HG02973 (cell line): ENCODE data around the gene CNN2.

Experiments used
- ATAC-seq: cut with Tn5 transposase; IDR thresholded peaks from one replicate; pipeline ENCODE4 v1.9.1; 2021; ENCODE audit warnings: moderate library complexity; ENCODE audit not compliant: unreplicated experiment

CNN2 gene

DNA sequence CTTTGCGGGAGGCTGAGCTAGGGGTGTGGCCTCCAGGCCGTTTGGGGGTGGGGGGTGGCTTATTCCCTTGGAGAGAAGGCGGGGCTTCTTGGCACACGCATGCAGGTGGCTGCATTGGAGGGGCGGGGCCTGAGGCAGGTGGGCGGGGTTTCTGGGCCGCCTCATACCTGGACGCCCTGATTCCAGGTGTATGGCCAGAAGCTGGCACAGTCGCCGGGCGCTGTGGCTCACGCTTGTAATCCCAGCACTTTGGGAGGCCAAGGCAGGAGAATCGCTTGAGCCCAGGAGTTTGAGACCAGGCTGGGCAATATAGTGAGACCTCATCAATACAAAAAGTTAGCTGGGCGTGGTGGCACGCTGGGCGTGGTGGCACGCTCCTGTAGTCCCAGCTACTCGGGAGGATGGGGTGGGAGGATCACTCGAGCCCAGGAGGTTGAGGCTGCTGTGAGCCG, 21.3 kb downstream of the CNN2 start:
- ATAC-seq: no peak

DNA sequence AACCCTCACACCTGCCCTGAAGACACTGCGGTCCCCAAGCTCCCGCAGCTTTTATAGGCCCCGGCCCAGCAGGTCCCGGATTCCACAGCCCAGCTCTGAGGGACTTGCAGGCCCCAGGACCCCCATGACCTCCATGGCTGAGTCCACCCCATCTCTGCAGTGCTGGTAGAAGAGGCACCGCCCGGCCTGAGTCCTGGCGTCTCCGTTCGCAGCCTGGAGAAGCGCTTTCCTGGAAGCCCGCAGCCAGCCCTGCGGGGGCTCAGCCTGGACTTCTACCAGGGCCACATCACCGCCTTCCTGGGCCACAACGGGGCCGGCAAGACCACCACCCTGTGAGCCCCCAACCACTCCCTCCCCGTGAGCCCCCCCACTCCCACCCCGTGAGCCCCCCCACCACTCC, 22.7 kb downstream of the CNN2 start:
- no peak for ATAC-seq

DNA sequence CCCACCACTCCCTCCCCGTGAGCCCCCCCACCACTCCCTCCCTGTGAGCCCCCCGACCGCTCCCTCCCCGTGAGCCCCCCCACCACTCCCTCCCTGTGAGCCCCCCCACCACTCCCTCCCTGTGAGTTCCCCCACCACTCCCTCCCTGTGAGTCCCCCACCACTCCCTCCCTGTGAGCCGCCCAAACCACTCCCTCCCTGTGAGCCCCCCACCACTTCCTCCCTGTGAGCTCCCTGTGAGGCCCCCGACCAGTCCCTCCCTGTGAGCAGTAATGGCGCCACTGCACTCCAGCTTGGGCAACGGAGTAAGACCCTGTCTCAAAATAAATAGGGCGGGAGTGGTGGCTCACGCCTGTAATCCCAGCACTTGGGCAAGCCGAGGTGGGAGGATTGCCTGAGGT, 23.4 kb downstream of the CNN2 start:
- no peak for ATAC-seq

DNA sequence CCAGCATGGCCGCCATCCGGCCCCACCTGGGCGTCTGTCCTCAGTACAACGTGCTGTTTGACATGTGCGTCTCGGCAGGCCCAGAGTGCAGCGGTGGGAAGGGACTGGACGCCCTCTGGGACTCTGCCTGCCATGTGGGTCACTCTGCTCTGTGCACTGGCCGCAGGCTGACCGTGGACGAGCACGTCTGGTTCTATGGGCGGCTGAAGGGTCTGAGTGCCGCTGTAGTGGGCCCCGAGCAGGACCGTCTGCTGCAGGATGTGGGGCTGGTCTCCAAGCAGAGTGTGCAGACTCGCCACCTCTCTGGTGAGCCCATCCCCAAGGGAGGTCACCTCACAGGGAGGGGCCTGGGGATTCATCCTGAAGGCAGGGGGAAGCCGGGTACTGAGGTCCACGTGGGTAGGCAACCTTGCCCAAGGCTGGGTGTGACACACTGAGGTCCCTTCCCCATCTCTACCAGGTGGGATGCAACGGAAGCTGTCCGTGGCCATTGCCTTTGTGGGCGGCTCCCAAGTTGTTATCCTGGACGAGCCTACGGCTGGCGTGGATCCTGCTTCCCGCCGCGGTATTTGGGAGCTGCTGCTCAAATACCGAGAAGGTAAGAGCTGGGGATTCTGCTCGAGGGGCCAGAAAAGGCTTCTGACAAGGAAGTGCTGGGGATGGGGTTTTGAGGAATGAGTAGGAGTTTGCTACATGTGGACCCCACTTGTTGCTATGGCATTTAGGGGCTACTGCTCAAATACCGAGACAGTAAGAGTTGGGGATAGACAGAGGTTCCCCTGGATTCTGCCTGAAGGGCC, 24.8 kb downstream of the CNN2 start:
- no peak for ATAC-seq

DNA sequence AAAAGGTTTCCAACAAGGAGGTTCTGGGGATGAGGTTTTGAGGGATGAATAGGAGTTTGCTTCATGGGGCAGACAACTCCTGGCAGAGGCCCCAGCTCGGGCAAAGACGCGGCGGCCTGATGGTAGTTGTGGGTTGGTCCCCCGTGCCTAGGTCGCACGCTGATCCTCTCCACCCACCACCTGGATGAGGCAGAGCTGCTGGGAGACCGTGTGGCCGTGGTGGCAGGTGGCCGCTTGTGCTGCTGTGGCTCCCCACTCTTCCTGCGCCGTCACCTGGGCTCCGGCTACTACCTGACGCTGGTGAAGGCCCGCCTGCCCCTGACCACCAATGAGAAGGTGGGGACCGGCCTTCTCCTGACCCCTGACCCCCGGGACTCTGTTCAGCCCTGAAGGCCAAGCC, 25.4 kb downstream of the CNN2 start:
- no peak for ATAC-seq

DNA sequence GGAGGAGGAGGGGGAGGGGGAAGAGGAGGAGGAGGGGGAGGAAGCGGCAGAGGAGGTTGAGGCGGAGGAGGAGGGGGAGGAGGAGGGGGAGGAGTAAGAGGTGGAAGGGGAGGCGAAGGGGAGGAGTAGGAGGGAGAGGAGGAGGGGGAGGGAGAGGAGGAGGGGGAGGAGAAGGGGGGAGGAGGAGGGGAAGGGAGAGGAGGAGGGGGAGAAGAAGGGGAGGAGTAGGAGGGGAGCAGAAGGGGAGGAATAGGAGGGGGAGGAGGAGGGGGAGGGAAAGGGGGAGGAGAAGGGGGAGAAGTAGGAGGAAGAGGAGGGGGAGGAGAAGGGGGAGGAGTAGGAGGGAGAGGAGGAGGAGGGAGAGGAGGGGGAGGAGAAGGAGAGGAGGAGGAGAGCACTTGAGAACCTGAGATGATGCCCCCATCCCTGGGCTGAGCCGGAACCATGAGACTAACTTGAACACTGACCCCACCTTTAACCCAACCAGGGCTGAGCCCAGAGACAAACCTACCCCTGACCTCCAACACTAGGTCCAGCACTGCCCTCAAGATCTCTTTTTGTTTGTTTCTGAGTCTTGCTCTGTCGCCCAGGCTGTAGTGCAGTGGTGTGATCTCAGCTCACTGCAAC, 26.1 kb downstream of the CNN2 start:
- no peak for ATAC-seq

DNA sequence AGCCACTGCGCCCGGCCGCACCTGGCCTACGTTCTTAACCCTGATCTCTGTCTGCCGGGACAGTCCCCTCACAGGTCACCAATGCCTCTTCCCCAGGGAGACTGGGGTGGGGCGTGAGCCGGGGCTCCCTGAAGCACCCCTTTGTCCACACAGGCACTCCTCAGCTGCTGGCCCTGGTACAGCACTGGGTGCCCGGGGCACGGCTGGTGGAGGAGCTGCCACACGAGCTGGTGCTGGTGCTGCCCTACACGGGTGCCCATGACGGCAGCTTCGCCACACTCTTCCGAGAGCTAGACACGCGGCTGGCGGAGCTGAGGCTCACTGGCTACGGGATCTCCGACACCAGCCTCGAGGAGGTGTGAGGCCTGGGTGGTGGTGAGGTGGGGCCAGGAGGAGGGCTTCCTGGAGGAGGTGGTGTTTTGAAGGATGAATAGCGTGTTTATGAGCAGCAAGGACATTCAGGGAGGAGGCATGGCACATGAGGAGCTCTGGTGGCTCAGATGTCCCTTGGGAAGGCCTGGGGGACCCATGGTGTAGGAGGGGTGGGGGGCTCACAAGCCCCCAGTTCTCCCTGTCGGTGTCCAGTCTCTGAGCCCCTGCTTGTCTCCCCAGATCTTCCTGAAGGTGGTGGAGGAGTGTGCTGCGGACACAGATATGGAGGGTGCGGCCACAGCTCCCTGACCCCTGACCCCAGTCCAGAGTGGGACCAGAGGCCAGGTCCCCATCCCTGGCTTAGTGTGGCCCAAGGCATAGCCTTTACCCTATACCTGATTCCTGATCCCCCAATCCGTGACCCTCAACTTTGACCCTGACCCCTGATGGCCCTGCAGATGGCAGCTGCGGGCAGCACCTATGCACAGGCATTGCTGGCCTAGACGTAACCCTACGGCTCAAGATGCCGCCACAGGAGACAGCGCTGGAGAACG, 27.0 kb downstream of the CNN2 start:
- ATAC-seq: no peak

DNA sequence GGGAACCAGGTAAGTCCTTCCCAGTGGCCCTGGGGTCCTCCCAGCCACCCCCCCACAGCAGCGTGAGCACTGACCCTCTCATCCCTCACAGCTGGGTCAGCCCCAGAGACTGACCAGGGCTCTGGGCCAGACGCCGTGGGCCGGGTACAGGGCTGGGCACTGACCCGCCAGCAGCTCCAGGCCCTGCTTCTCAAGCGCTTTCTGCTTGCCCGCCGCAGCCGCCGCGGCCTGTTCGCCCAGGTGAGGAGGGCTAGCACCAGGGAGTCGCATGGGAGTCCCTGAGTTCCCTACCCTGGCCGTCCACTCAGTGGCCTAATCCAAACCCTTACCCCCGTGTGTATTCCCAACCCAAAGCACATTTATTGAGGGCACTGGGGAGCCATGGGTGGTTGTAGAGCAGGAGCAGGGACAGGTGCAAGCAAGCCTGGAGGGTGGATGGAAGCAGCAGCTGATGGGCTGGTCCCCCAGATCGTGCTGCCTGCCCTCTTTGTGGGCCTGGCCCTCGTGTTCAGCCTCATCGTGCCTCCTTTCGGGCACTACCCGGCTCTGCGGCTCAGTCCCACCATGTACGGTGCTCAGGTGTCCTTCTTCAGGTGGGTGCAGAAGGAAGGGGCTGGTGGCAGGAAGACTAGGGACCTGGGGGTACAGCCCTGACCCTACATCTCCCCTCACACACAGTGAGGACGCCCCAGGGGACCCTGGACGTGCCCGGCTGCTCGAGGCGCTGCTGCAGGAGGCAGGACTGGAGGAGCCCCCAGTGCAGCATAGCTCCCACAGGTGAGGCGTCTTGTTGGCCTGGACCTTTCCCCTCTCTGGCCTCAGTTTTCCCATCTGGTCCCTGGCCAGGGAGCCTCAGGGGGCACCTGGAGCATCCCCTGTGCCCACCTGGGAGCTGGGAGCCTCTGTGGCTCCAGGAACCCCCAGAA, 28.0 kb downstream of the CNN2 start:
- no peak for ATAC-seq

DNA sequence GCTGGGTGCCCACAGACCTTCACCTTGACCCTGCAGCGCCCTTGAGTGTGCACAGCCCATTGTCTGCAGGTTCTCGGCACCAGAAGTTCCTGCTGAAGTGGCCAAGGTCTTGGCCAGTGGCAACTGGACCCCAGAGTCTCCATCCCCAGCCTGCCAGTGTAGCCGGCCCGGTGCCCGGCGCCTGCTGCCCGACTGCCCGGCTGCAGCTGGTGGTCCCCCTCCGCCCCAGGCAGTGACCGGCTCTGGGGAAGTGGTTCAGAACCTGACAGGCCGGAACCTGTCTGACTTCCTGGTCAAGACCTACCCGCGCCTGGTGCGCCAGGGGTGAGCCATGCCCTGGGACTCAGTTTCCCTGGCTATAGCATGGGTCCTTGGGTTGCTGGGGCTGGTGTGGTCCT, 28.6 kb downstream of the CNN2 start:
- ATAC-seq: no peak

DNA sequence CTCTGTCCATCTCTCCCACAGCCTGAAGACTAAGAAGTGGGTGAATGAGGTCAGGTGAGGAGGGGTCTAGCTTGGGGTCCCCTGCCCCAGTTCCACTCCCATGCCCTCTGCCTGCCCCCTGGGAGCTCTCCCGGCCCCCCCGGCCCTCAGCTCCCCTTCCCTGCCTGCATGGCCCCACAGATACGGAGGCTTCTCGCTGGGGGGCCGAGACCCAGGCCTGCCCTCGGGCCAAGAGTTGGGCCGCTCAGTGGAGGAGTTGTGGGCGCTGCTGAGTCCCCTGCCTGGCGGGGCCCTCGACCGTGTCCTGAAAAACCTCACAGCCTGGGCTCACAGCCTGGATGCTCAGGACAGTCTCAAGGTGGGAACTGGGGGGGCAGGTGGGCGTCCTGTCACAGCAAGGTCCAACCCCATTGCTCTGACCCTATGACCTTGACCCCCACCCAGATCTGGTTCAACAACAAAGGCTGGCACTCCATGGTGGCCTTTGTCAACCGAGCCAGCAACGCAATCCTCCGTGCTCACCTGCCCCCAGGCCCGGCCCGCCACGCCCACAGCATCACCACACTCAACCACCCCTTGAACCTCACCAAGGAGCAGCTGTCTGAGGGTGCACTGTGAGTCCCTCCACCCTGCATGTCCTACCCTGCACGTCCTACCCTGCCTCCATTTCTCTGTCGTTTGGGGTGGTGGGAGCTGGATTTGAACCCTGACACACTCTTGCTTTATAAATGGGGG, 29.6 kb downstream of the CNN2 start:
- no peak for ATAC-seq

DNA sequence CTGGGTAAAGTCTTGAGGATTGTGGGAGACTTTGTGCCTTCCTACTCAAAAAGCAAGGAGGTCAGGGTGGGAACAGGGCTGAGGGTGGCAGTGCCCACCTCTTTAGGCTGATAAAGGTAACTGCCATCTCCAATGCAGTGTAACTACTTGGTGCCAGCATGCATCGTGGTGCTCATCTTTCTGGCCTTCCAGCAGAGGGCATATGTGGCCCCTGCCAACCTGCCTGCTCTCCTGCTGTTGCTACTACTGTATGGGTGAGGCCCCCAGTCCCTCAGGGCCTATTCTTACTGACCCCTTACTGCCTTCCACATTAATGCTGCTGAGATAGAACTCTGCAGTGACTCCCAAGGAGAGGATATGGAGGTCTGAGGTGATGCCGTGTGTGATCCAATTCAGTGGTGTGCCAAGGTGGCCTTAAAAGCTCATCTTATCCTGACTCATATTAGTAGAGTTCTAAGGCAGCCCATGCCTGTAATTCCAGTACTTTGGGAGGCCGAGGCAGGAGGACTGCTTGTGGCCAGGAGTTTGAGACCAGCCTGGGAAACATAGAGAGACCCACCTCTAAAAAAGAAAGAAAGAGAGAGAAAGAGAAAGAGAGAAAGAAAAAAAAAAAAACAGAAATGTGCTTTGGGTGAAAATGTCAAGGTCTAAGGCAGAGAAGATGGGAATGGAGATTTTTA, 30.9 kb downstream of the CNN2 start:
- ATAC-seq: no peak

DNA sequence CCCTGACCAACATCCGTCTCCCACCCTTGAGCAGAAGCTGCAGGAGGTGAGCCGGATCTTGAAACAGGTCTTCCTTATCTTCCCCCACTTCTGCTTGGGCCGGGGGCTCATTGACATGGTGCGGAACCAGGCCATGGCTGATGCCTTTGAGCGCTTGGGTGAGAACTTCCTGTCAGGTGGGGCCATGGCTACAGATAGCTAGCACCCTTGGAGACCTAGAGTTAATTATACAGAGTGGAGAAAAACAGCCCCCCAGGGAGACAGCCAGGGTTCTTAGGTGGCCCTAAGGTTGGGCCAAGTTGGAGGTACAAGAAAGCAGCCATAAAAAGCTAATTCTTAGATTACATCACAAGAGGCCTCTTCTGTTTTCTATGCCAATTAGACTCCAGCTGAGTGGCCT, 31.7 kb downstream of the CNN2 start:
- ATAC-seq: no peak

DNA sequence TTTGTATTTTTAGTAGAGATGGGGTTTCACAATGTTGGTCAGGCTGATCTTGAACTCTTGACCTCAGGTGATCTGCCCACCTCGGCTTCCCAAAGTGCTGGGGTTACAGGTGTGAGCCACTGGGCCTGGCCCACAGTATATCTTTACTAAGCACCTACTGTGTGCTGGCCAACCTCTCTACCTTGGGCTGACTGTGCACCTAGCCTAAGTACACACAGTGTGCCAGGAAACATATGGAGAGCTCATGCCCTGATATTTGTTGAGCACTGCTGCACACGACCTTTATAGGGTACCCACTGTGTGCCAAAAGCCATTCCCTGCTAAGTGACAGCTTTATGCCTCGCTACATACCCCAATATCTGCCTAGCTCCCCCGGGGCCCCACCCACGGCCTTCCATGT, 34.3 kb downstream of the CNN2 start:
- ATAC-seq: no peak

DNA sequence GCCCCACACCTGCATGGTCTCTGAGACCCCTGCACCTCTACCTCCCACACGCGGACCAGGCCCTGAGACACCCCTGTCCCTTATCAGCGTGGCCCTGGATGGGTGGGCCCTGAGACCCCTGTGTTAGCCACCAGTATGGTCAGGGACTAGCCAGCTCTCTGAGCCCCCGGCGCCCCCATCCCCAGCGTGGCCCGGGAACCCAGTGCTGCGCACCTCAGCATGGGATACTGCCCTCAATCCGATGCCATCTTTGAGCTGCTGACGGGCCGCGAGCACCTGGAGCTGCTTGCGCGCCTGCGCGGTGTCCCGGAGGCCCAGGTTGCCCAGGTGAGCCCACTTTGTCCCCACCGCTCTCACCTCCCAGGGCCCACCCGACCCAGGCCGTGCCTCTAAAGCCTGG, 35.6 kb downstream of the CNN2 start:
- ATAC-seq: no peak

DNA sequence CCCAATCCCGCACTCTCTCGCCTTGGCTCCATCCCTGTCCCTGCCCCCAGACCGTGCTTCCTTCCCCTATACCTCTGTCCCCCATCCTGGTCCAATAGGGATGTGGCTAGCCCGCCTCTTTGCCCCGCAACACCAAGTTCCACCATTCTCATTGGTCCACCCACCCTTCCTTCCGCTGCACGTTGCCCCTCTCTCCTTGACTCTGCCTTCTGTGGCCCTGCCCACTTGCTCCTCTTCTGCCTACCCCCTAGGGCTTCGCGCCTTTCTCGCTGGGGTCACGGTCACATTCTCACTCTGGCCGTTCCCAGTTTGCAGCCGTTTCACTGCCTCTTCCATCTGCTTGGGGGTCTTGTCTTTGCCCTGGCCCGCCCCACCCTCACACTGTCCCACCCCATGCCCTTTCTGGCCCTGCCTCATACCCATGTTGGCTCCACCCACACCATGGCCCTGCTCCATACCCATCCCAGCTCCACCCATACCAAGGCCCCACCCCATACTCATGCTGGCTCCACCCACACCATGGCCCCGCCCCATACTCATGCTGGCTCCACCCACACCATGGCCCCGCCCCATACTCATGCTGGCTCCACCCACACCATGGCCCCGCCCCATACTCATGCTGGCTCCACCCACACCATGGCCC, 36.1 kb downstream of the CNN2 start:
- ATAC-seq: no peak

DNA sequence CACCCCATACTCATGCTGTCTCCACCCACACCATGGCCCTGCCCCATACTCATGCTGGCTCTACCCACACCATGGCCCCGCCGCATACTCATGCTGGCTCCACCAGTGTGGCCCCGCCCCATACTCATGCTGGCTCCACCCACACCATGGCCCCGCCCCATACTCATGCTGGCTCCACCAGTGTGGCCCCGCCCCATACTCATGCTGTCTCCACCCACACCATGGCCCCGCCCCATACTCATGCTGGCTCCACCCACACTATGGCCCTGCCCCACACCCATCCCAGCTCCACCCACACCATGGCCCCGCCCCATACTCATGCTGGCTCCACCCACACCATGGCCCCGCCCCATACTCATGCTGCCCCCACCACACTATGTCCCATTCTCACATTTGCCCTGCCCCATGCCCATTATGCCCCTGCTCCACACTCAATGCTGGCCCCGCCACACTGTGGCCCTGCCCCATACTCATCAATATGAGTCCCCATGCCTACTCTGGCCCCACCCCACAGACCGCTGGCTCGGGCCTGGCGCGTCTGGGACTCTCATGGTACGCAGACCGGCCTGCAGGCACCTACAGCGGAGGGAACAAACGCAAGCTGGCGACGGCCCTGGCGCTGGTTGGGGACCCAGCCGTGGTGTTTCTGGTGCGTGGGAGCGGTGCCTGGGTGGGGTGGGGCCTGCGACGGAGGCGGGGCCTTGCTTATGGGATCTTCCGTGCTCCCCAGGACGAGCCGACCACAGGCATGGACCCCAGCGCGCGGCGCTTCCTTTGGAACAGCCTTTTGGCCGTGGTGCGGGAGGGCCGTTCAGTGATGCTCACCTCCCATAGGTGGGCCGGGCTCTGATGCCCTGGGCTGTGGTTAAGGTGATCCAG, 36.9 kb downstream of the CNN2 start:
- no peak for ATAC-seq

DNA sequence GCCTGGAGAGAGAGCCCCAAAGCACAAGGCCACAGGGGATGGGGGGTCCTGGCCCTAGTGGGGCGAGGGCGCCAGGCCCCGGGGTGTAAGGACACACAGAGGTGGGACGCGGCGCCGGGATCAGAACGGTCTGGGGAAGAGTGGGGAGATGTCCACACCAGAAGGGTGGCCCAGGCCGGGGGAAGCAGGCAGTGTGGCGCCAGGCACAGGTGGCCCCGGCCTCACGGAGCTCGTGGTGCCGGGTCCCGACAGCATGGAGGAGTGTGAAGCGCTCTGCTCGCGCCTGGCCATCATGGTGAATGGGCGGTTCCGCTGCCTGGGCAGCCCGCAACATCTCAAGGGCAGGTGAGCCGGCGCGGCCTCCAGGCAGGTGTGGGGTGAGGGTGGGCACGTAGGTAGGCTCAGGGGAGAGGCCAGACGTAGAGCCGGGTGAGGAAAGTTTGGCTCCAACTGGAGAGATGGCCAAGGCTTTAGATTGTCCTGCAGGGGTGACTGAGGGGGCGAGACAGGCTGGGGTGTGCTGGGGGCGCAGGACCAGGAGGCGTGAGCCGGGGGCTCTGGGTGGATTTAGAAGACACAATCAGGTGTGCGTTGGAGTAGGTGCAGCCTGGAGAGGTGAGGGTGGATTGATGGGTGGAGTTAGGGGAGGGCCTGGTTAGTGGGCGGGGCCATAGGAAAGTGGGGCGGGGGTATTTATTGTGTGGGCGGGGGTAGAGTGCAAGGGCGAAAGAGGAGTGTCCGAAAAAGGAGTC, 37.7 kb downstream of the CNN2 start:
- no peak for ATAC-seq
